Stimulated activated CD4-positive, alpha-beta T cell treated with anti-CD3 and anti-CD28 coated beads, Interleukin-12 subunit alpha, Interleukin-12 subunit beta, amount 100 ng/mL, for 4 hours (primary cell): ENCODE data around the gene ZNF524.
A peak's percentile ranks its signal among the peaks of the same experiment; 100 is the strongest.
"Not testable (repeated sequence)": the region's sequence is repeated elsewhere in the genome, so short reads cannot be mapped to it uniquely, and the experiment has no call there.

ENCODE experiments used
- DNase-seq: peaks from one replicate; pipeline ENCODE4 v3.0.0-alpha.2; 2020

ZNF524 gene

DNA sequence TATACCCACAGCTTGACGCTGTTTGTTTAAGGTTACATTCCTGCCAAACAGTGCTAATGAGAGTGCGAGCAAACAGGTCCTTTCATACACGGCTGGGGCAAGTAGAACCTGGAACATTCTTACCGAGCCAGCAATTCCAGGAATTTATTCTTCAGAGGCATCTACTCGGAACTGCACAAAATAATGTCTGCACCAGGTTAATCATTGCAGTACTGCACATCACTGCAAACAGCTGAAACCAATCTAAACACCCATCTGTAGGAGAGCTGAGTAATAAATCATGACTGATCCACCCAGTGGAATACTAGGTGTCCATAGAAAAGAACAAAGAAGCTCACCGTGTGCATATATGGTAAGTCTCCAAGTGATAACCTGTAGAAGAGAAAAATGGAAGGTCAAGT is 18.3 kb upstream of the ZNF524 start:
- no peak for DNase-seq

DNA sequence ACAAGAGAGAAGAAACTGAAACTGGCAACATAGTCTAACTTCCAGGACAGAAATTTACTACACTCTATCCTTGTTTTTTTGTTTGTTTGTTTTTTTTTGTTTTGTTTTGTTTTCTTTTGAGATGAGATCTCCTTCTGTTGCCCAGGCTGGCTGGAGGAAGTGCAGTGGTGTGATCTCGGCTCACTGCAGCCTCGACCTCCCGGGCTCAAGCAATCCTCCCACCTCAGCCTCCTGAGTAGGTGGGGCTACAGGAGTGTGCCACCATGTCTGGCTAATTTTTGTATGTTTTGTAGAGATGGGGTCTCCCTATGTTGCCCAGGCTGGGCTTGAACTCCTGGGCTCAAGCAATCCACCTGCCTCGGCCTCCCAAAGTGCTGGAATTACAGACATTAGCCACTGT is 17.8 kb upstream of the ZNF524 start:
- not testable (repeated sequence) for DNase-seq

DNA sequence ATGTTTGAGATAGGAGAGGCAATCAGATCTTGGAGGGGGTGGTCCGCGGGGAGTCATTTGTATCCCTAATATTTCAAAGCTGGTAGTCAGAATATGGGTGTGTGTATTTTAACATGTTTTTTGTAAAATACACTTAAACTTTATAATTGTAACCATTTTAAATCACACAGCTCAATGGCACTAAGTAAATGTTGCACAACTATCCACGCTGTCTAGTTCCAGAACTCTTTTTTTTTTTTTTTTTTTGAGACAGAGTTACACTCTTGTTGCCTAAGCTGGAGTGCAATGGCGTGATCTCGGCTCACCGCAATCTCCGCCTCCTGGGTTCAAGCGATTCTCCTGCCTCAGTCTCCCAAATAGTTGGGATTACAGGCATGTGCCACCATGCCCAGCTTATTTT is 16.2 kb upstream of the ZNF524 start:
- DNase-seq: not testable (repeated sequence)

DNA sequence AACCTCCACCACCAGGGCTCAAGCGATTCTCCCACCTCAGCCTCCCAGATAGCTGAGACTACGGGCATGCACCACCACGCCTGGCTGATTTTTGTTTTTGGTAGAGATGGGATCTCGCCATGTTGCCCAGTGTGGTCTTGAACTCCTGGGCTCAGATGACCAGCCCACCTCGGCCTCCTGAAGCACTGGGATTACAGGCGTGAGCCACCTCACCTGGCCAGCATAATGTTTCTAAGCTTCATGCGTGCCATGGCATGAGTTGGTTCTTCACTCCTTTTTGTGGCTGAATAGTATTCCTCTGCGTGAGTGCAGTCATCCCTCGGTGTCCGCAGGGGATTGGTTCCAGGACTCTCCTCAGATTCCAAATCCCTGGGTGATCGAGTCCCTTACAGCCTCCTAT is 15.2 kb upstream of the ZNF524 start:
- DNase-seq: no peak

- peak; percentile 62 for DNase-seq
Observed at GRCh38 chr19:55585658-55586339, 14.3 kb upstream of the ZNF524 start.

DNA sequence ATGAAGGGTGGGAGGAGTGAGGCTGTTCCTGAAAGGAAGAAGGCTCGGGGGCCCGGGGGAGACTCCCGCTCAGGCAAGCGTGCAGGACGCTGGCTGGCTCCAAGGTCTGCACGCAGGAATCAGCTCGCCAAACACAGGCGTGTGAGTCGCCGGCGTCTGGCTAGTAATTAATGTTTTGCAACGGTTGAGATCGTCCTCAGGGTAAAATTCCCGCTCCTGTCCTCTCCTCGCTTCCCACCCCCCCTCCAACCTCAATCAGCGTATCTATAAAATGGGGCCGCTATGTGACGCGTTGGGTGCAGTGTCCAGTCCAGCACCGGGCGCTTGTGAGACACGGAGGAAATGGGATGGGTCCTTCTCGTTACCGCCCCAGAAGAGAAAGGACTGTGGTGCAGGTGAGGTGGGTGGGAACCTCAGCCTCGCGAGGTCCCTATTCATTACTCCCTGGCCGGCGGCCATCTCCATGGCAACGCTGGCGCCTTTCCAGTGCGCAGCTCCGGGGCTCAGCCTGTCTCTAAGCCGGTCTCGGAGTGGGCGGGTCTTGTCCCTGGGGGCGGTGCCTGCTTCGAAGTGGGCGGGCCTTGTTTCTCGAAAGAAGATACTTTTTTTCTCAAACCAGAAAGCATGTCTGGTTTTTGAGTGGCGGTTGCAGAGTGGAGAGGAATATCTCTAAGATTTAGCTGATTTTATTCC is 13.0 kb upstream of the ZNF524 start:
- DNase-seq: peak; percentile 91

DNA sequence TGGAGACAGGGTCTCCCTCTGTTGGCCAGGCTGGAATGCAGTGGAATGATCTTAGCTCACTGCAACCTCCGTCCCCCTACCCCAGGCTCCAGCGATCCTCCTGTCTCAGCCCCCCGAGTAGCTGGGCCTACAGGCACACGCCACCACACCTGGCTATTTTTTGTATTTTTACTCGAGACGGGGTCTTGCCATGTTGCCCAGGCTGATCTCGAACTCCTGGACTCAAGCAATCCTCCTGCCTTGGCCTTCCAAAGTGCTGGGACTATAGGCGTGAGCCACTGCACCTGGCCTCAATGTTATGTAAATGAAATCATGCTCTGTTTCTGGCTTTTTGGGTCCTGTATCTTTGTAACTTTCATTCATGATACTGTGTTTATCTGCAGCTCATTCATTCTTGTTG is 11.3 kb upstream of the ZNF524 start:
- no peak for DNase-seq

DNA sequence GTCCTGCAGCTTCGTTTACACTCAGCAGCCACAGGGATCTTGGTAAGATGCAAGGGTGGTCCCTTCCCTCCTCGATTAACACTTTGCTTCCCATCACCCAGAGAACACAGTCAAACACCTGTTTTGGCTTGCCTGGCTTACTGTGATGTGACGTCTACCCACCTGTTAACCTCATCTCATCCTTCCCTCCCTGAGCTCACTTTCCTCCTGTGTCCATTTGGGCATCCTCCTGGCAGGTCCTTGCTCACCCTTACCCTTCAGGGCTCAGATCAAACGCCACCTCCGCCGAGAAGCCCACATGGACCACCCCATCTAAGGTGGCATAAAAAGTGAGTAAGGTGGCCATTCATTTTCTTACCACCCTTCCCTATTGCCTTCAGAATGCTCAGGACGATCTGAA is 10.0 kb upstream of the ZNF524 start:
- DNase-seq: no peak

- no peak for DNase-seq
Observed at GRCh38 chr19:55590617-55591016, 9.5 kb upstream of the ZNF524 start.

GRCh38 chr19:55591555-55591954 is 8.5 kb upstream of the ZNF524 start:
- DNase-seq: no peak

GRCh38 chr19:55592391-55593090 is 7.5 kb upstream of the ZNF524 start:
- no peak for DNase-seq

DNA sequence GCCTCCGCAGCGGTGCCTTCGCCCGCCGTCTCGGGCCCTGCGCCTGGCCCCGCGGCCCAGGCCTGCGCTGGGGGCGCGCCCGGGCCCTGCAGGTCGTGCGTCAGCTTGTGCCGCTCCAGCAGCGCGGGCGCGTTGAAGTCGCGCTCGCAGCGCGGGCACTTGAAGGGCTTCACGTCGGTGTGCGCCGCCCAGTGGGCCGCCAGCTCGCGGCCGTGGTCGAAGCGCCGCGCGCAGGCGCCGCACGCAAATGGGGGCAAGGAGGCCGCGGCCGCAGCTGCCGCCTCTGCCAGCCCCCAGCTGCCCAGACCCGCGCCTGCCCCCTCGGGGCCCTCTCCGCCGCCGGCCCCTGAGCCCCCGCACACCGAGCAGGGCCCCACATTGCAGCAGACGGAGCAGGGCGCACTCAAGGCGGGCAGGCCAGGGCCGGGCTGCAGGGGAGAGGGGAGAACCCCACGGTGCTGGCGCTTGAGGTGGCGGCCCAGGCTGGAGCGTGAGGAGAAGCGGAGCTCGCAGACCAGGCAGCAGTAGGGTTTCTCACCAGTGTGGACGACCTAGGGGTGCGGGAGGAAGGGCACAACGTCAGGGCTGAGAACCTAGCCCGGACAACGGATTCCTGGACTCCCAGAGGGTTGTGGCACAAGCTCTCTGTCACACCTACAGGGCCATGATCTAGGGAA is 6.9 kb upstream of the ZNF524 start:
- no peak for DNase-seq

GRCh38 chr19:55594996-55595545 is 5.0 kb upstream of the ZNF524 start:
- DNase-seq: no peak

GRCh38 chr19:55596304-55596703 is 3.8 kb upstream of the ZNF524 start:
- DNase-seq: no peak

DNA sequence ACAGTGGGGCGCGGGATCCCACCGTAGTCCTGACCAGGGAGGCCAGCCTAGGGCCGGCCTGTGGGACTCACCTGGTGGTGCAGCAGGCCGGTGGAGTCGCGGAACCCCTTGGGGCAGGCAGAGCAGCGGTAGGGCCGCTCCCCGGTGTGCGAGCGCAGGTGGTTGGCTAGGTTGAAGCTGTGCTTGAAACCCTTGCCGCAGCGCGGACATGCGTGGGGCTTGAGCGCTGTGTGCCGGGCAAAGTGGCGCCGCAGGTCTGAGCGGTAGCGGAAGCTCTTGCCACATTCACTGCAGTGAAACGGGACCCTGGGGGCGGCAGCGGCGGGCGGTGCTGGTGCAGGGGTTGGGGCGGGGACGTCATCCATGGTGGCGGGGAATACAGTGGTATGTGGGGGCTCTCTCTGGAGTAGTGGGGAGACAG is 2.6 kb upstream of the ZNF524 start:
- no peak for DNase-seq

DNA sequence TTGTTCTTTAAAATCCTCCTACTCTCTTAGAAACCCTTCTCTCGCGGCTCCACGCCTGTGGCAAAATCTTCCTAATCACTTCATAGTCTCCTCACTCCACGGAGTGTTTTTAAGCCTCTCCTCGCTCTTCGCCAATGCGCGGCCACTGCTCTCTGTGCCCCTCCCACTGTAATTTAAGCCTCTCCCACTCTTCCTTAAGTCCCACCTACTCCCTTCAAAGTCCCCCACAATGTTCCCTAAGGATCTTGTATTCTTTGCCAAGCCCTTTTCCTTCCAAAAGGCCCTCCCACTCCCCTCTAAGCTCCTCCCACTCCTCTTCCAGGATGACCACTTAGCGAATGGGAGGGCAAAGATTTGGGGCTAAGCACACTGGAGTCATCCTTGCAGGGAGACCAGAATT is 2.1 kb upstream of the ZNF524 start:
- no peak for DNase-seq

DNA sequence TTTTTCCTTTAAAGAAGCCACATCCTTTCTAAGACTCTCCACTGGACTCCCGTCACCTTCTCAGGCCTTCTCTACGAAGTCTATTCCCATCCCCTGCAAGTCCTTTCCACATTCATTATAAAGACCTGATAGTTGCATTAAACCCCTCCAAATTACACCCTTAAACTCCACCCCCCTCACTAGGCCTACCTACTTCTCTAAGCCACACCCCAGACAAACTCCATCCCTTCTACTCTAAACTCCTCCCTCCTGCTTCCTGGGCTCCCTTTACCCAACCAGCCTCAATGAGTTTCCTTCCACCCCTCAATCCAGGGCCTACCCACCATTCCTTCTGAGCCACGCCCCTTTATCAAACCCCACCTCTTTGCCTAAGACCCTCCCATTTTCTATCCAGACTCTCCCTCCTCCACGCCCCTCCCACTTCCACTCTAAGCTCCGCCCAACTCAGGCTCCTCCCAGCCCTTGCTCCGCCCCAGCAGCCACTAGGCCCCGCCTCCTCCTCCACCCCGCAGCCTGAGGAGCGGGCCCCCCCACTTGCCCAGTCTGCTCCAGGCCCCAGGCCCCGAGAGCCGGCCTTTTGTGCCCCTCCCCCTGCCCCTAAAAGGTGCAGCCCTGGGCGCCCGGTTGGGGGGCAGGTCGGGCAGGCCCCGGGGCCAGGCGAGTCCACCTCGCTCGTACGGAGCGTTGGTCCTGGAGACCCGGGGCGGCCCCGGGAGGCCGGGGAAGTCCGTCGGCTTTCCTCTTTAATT is 1.2 kb upstream of the ZNF524 start:
- DNase-seq: peak; percentile 88

DNA sequence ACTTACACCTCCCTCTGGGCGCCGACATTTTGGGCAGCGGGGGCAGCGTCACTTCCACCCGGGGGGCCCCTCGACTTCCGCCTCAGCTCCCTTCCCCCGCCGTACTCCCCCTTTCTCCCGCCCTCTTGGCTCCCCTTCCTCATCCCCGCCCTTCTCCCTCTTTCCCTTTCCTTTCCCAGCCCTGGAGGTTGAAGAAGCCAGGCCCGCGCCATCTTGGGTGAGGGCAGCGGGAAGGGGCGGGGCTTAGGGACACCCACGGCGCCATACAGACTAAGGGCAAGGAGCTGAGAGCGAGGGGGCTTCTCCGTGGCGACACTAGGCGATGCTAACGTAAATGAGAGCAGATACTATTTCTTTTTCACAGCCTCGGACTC is 633 bp upstream of the ZNF524 start, which contains the start of gene FIZ1:
FIZ1 (minus strand) TSS at position 50 of the 374 bp plus-strand sequence. CDS start 1,652 bp downstream, outside the sequence.
- DNase-seq: peak; percentile 95

DNA sequence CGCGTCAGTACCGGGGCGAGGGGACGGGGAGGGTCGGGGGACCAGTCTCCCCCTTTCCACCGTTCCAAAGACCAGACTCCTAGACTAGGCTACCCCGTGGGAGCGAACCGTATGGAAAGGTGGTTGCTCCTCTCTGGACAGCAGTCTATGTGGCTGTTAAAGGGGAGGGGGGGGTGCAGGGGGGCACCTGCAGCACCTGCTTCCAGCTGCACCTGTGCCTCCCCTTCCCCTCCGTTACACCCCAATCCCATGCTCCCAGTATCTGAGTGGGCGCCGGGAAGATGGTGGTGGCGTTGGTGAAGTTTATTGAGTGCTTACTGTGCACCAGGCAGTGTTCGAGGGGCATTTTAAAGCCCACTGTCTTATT is 557 bp downstream of the ZNF524 start:
- DNase-seq: no peak

- no peak for DNase-seq
Observed at GRCh38 chr19:55601084-55601483, 996 bp downstream of the ZNF524 start.

DNA sequence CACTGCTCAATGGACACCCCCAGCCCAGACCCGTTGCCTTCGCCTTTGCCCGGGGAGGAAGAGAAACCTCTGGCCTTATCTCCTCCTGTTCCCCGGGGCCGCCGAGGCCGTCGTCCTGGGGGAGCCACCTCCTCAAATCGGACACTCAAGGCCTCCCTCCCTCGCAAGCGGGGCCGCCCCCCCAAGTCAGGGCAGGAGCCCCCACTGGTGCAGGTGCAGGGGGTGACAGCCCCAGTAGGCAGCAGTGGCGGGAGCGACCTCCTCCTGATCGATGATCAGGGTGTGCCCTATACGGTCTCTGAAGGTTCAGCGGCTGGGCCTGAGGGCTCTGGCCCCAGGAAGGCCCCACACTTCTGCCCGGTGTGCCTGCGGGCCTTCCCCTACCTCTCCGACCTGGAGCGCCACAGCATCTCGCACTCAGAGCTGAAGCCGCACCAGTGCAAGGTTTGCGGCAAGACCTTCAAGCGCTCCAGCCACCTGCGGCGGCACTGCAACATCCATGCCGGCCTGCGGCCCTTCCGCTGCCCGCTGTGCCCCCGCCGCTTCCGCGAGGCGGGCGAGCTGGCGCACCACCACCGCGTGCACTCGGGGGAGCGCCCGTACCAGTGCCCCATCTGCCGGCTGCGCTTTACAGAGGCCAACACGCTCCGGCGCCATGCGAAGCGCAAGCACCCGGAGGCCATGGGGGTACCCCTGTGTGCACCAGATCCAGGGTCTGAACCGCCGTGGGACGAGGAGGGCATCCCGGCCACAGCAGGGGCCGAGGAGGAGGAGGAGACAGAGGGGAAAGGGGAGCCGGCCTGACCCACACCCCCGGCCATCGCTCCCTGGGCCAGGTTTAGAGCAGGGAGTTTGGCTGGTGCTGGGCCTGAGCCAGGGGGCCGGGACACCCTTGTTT is 2.3 kb downstream of the ZNF524 start:
- DNase-seq: no peak
